ACC112 (cell line): Measurements from ENCODE around the gene PLPPR1.

Experiments used
- H2AFZ ChIP-seq: fragments of 200-600 bp; sonication (generic); one replicate; pipeline ENCODE4 v1.6.0; 2017; ENCODE audit warnings: antibody characterized with exemption, low read length; ENCODE audit not compliant: unreplicated experiment
- H3K27ac ChIP-seq: fragments of 200-600 bp; sonication (generic); 2 replicates; pipeline ENCODE4 v1.5.1; 2014; ENCODE audit warnings: low read depth, mild to moderate bottlenecking, antibody characterized with exemption, low read length, moderate library complexity
- H3K27me3 ChIP-seq: fragments of 200-600 bp; sonication (generic); 2 replicates; pipeline ENCODE4 v1.6.1; 2014; ENCODE audit warnings: mild to moderate bottlenecking, antibody characterized with exemption, low read length, moderate library complexity, mixed read lengths; ENCODE audit not compliant: insufficient read depth
- H3K36me3 ChIP-seq: fragments of 200-600 bp; sonication (generic); 2 replicates; pipeline ENCODE4 v1.6.1; 2016; ENCODE audit warnings: mild to moderate bottlenecking, antibody characterized with exemption, low read length, moderate library complexity, mixed read lengths; ENCODE audit not compliant: insufficient read depth
- H3K4me1 ChIP-seq: fragments of 200-600 bp; sonication (generic); one replicate; pipeline ENCODE4 v1.6.1; 2016; ENCODE audit warnings: low read length, mixed read lengths; ENCODE audit not compliant: insufficient read depth, unreplicated experiment, control insufficient read depth
- H3K4me3 ChIP-seq: fragments of 200-600 bp; sonication (generic); 2 replicates; pipeline ENCODE4 v1.5.1; 2014; ENCODE audit warnings: mild to moderate bottlenecking, low read depth, low read length
- H3K79me2 ChIP-seq: fragments of 200-600 bp; sonication (generic); one replicate; pipeline ENCODE4 v1.6.0; 2016; ENCODE audit warnings: low read length; ENCODE audit not compliant: control insufficient read depth, unreplicated experiment, insufficient read depth

PLPPR1 gene

GRCh38 chr9:101146508-101146907, 118.0 kb downstream of the PLPPR1 start:
- Histone ChIP-seq H3K4me1 (no peaks in the 10 kb centered on the region), H3K79me2 (no peaks in the 10 kb centered on the region), H3K4me3 (no peak overlapping the region), H3K36me3 (no peaks in the 10 kb centered on the region), H3K27ac (no peak overlapping the region), H3K27me3 (no peaks in the 10 kb centered on the region), H2AFZ (no peak overlapping the region)

DNA sequence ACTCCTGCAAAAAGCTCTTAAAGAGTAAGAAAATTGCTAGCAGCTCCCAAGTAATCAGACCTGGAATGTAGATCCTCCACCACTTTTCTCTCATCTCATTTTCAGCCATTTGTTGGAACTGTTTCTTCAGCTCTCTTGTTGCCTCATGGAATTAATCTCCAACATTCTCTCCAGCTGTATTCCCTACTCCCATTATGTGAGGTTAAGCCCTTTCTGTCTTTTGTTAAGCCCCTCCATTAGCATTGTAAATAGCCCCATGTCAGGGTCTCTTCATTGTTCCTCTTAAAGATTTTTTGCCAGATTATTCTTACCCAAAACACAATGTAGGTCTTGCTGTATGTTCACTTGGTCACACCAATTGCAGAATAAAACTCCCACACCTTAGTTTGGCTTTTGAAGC, 119.8 kb downstream of the PLPPR1 start:
- Histone ChIP-seq H3K36me3 (no peaks in the 10 kb centered on the region), H2AFZ (no peak overlapping the region), H3K4me3 (no peak overlapping the region), H3K4me1 (no peaks in the 10 kb centered on the region), H3K79me2 (no peaks in the 10 kb centered on the region), H3K27me3 (no peaks in the 10 kb centered on the region), H3K27ac (no peak overlapping the region)

DNA sequence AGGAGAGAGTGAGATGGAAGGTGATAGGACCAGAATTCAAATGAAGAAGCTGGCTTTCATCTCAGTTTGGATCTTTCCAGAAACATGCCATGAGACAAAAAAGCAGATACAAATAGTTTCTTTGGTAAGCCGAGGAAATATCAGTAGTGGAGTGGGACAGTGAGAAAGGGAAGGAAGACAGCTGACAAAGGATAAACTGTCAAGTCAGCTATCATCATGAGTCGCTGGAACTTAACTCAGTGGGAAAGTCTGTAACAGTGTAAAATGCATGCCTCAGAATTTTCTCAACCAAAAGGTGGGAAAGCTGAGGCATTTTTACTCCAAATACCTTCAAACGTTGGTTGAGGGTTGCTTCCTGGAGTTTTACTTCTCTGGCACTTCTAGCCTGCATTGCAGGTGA, 129.8 kb downstream of the PLPPR1 start:
- Histone ChIP-seq H3K27ac (no peak overlapping the region), H3K36me3 (no peaks in the 10 kb centered on the region), H3K4me1 (no peaks in the 10 kb centered on the region), H3K79me2 (no peaks in the 10 kb centered on the region), H2AFZ (no peak overlapping the region), H3K4me3 (no peak overlapping the region), H3K27me3 (no peaks in the 10 kb centered on the region)

DNA sequence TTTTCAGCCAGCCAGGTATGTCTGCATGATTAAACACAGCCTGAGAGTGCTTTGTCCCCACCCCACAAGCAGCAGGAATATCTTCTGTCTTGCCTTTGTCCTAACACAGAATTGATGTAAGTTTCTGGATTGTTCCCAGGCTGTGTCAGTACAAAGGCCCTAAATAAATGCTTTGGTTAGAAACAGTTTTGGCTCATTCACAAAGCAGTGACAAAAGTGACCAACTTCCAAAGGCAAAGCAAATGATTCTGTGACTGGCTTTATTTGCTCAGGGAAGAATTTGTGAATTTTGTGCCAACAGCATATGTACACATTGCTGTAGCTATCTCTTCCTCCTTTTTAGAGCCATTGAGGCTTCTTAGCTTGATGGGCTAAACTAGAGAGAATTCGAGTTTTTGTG, 133.7 kb downstream of the PLPPR1 start:
- Histone ChIP-seq H2AFZ (no peak overlapping the region), H3K27ac (no peak overlapping the region), H3K4me1 (no peaks in the 10 kb centered on the region), H3K36me3 (no peaks in the 10 kb centered on the region), H3K27me3 (no peaks in the 10 kb centered on the region), H3K79me2 (no peaks in the 10 kb centered on the region), H3K4me3 (no peak overlapping the region)

- H3K4me1 ChIP-seq: no peaks in the 10 kb centered on the region
- H3K27me3 ChIP-seq: no peaks in the 10 kb centered on the region
- H3K4me3 ChIP-seq: no peak overlapping the region
- no peak overlapping the region for H2AFZ ChIP-seq
- H3K36me3 ChIP-seq: no peaks in the 10 kb centered on the region
- H3K27ac ChIP-seq: no peak overlapping the region
- H3K79me2 ChIP-seq: no peaks in the 10 kb centered on the region
Measured at GRCh38 chr9:101165131-101165530, 136.6 kb downstream of the PLPPR1 start.

DNA sequence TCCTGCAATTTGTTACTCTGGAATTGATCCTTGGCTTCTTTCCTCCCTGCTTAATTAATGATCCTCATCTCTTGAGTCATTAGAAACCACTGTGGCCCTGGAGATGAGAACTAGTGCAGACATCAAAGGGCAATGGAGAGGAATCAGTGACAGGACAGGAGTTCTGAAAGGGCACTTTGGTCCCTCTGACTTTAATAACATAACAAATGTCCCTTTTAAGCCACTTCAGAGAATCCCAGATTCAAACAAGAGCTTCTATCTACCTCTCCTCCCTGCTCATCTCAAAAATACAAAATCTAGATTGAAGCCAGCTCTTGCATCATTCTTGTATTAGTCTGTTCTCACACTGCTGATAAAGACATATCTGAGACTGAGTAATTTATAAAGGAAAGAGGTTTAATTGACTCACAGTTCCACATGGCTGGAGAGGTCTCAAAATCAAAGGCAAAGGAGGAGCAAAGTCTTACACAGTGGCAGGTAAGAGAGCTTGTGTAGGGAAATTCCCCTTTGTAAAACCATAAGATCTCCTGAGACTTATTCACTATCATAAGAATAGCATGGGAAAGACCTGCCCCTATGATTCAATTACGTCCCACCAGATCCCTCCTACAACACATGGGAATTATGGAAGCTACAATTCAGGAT, 139.1 kb downstream of the PLPPR1 start:
- H3K4me1 ChIP-seq: no peaks in the 10 kb centered on the region
- no peak overlapping the region for H2AFZ ChIP-seq
- H3K79me2 ChIP-seq: no peaks in the 10 kb centered on the region
- no peaks in the 10 kb centered on the region for H3K36me3 ChIP-seq
- no peak overlapping the region for H3K4me3 ChIP-seq
- H3K27ac ChIP-seq: no peak overlapping the region
- H3K27me3 ChIP-seq: no peaks in the 10 kb centered on the region

DNA sequence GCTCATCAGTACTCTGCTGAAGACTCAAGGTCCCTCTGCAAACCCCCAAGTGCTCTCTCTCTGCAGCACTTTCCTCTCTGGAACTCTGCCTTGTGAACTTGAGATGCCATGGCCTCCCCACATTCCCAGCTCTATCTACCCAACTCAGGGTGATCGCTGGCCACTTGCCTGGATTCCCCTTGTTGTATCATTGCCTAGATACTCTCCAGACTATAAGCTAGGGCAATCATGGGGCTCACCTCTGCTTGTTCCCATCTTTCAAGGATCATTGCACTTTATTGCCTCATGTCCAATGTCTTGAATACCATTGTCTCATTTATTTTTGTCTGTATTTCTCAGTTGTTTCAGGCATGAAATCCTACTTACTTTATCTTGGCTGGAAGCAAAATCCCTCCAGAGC, 144.1 kb downstream of the PLPPR1 start:
- H2AFZ ChIP-seq: no peak overlapping the region
- no peak overlapping the region for H3K4me3 ChIP-seq
- H3K36me3 ChIP-seq: no peaks in the 10 kb centered on the region
- no peaks in the 10 kb centered on the region for H3K4me1 ChIP-seq
- H3K27me3 ChIP-seq: no peaks in the 10 kb centered on the region
- no peaks in the 10 kb centered on the region for H3K79me2 ChIP-seq
- H3K27ac ChIP-seq: no peak overlapping the region

DNA sequence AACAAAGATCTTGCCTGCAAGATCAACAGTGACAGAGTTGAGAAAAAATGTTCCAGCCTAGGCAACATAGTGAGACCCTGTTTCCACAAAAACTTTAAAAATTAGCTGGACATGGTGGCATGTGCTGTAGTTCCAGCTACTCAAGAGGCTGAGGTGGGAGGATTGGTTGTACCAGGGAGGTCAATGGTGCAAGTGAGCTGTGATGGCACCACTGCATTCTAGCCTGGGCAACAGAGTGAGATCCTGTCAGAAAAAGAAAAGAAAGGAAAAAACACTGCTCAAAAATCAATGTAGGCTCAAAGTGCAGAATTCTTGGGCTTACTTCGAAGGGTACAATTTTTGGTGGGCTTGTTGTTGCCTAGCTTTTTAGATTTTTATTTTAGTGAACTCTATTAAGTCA, 145.4 kb downstream of the PLPPR1 start:
- Histone ChIP-seq H3K27ac (no peak overlapping the region), H3K4me3 (no peak overlapping the region), H2AFZ (no peak overlapping the region), H3K27me3 (no peaks in the 10 kb centered on the region), H3K79me2 (no peaks in the 10 kb centered on the region), H3K4me1 (no peaks in the 10 kb centered on the region), H3K36me3 (no peaks in the 10 kb centered on the region)

DNA sequence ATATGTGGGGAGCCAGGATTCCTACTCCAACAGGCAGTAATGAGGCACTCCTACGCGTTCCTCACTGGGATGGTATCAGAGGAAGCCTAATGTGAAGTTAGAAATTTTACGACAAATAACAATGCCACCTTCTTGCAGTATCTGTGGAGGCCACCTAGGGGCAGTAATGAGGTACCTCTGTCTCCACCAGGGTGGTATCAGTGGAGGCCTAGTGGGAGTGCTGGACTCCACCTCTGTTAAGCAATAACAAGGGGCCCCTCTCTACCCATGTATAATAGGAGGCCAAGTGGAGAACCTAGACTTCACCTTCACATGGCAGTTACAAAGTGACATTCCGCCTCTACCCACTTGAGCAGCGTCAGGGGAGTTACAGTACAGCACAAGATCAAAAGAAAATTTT, 147.9 kb downstream of the PLPPR1 start:
- Histone ChIP-seq H3K27ac (no peak overlapping the region), H3K36me3 (no peaks in the 10 kb centered on the region), H3K4me3 (no peak overlapping the region), H3K79me2 (no peaks in the 10 kb centered on the region), H3K27me3 (no peaks in the 10 kb centered on the region), H3K4me1 (no peaks in the 10 kb centered on the region), H2AFZ (no peak overlapping the region)

DNA sequence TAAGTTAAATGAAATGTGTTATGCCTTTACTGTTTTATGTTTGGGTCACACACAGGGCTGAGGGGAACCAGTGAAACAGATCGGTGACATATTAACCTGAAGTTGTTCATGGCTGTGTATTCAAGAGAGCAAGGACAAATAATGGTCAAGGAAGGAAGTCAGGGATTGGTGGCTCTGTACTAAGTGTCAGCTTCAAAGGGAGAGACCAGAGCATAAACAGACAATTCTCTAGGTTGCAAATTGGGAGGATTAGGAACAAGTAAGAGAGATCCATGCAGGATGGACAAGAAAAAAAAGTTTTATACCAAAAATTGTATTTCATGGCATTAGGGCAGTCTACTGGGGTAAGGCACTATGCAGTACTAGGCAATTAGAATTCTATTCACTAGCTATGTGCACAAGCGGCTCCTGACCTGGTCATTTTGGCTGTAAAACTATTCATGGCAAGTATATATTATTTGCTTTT, 156.3 kb downstream of the PLPPR1 start:
- Histone ChIP-seq H2AFZ (no peak overlapping the region), H3K79me2 (no peaks in the 10 kb centered on the region), H3K4me1 (no peaks in the 10 kb centered on the region), H3K27me3 (no peaks in the 10 kb centered on the region), H3K27ac (no peak overlapping the region), H3K36me3 (no peaks in the 10 kb centered on the region), H3K4me3 (no peak overlapping the region)

DNA sequence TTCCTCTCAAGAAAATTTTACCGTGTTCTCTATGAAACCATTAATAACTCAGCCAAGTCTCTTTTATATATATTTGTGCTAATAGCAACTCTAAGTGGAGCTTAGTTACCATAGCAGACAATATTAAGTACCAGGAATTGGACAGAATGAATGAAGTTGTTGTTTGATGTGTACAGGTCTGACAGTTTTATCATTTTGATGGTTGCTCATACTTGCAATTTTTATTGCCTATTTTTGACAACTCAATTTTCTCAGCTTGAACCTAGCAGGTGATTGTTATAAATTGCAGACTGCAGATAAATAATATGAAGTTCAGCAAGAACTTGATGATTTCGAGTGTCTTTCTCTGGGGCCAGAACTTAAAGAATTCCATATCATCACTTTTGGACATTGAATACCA, 163.2 kb downstream of the PLPPR1 start:
- H3K4me1 ChIP-seq: no peaks in the 10 kb centered on the region

More for the DNA sequence above, 163.2 kb downstream of the PLPPR1 start:
- no peak overlapping the region for H2AFZ ChIP-seq
- H3K4me3 ChIP-seq: no peak overlapping the region
- no peak overlapping the region for H3K27ac ChIP-seq
- H3K36me3 ChIP-seq: no peaks in the 10 kb centered on the region
- H3K79me2 ChIP-seq: no peaks in the 10 kb centered on the region
- no peaks in the 10 kb centered on the region for H3K27me3 ChIP-seq
